Fibroblast of skin of scalp (primary cell): ENCODE results near the gene DLEC1.
A peak's percentile ranks its signal among the peaks of the same experiment; 100 is the strongest.
"Not testable (repeated sequence)": the region's sequence is repeated elsewhere in the genome, so short reads cannot be mapped to it uniquely, and the experiment has no call there.

Source experiments
- DNase-seq: peaks from one replicate; pipeline ENCODE4 v3.0.0-alpha.2; 2013

DLEC1 gene

GRCh38 chr3:38122712-38123290 is 83.8 kb downstream of the DLEC1 start:
- no peak for DNase-seq

GRCh38 chr3:38124324-38125122 is 85.5 kb downstream of the DLEC1 start:
- DNase-seq, result no peak

GRCh38 chr3:38125305-38126120 is 86.5 kb downstream of the DLEC1 start:
- no peak for DNase-seq

- no peak for DNase-seq
These were observed 87.3 kb downstream of the DLEC1 start for GRCh38 chr3:38126121-38126892.

- no peak for DNase-seq
These were observed 88.7 kb downstream of the DLEC1 start for GRCh38 chr3:38127611-38128302.

- no peak for DNase-seq
These were observed 89.3 kb downstream of the DLEC1 start for GRCh38 chr3:38128303-38128655.

GRCh38 chr3:38129058-38129457 is 90.0 kb downstream of the DLEC1 start:
- no peak for DNase-seq

GRCh38 chr3:38130631-38131065 is 91.6 kb downstream of the DLEC1 start:
- DNase-seq, result no peak

- peak; percentile 37 for DNase-seq
These were observed 92.8 kb downstream of the DLEC1 start for GRCh38 chr3:38131621-38132369.

GRCh38 chr3:38133209-38133556 is 94.2 kb downstream of the DLEC1 start:
- no peak for DNase-seq

- no peak for DNase-seq
These were observed 94.8 kb downstream of the DLEC1 start for GRCh38 chr3:38133557-38134405.

- DNase-seq, result not testable (repeated sequence)
These were observed 95.6 kb downstream of the DLEC1 start for GRCh38 chr3:38134517-38135143.

- not testable (repeated sequence) for DNase-seq
These were observed 96.7 kb downstream of the DLEC1 start for GRCh38 chr3:38135621-38136277.

GRCh38 chr3:38136393-38136776 is 97.4 kb downstream of the DLEC1 start:
- no peak for DNase-seq

- peak; percentile 99 for DNase-seq
These were observed 98.0 kb downstream of the DLEC1 start, which contains the start of gene ACAA1 for GRCh38 chr3:38136777-38137614. TSS of gene ACAA1 (minus strand) at chr3:38137127. CDS start at chr3:38137035, 92 bp downstream.

GRCh38 chr3:38137615-38138348 is 98.8 kb downstream of the DLEC1 start:
- DNase-seq, result peak; percentile 85
